ENCODE results near the gene ADAMTS6. TPM values are rescaled to one million over a fixed set of nuclear protein-coding genes. Genes with fewer than 3 reads are reported as not detected.

The ADAMTS6 gene
- total RNA-seq, 1 experiment from 2014 or later: 0.23 TPM

DNA sequence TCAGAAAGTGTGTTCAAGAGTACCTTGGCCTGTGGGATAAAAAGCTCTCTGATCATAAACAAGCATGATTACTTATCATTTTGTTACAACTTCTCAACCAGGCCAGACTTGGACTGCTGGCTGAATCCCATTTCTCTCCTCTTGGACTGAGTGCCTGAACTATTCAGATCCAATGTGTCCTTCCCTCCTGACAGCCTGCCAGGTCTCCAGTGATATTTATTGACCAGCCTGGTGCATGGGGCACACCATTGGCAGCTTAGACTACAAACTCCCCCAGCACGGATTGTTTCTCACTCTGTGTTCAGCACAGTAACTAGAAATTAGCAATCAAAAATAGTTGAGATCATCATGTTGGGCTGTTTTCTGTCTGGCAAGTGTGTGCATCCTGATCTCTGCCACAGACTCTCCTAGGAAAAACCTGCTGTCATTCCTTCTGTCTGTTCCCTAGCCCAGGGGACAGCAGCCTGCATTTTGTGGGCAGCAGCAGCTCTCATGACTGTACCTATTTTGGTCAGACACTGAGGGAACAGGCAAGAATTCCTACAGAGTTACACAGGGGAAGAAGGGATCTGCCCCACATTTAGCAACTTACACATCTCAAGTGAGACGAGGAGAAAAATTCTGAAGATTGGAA, 348.1 kb downstream of the ADAMTS6 start:
- Histone ChIP-seq H3K27me3 (replicated peaks; ENCODE audit: control insufficient read depth, insufficient read depth, low read length) (no peaks in the 10 kb centered on the region), H3K4me3 (ENCODE audit: low read depth, low read length) (no peak overlapping the region), H3K9me3 (no peaks in the 10 kb centered on the region), H3K4me1 (no peaks in the 10 kb centered on the region), H3K36me3 (ENCODE audit: control insufficient read depth, insufficient read depth, low read length) (no peaks in the 10 kb centered on the region)
- intact Hi-C loops (cut with micrococcal nuclease; ENCODE audit: unreplicated experiment): no loop called here
- no peak for DNase-seq
- no peak for TF ChIP-seq CTCF (IDR thresholded peaks at IDR 0.05; ENCODE audit: insufficient read depth in 1 of 2, low read depth in 1 of 2, low read length in 1 of 2, severe bottlenecking in 1 of 2, unreplicated experiment in 1 of 2)
- ChIA-PET CTCF (no interaction called here), POLR2A (no interaction called here)
- Mint-ChIP-seq H3K9me3 (ENCODE audit: unreplicated experiment) (no peaks in the 10 kb centered on the region), H3K4me3 (ENCODE audit: unreplicated experiment) (no peak overlapping the region), H3K27ac (ENCODE audit: unreplicated experiment) (no peak overlapping the region), H3K27me3 (ENCODE audit: insufficient read depth, unreplicated experiment) (no peaks in the 10 kb centered on the region), H3K36me3 (ENCODE audit: insufficient read depth, unreplicated experiment) (no peaks in the 10 kb centered on the region), H3K4me1 (ENCODE audit: low read depth, unreplicated experiment) (no peaks in the 10 kb centered on the region)
- BruUV-seq (replicated peaks): no TSS peak

- ChIA-PET POLR2A (no interaction called here), CTCF (no interaction called here)
- no peaks in the 10 kb centered on the region for H3K9me3 Mint-ChIP-seq (ENCODE audit: unreplicated experiment)
- no peak for TF ChIP-seq CTCF (IDR thresholded peaks at IDR 0.05; ENCODE audit: insufficient read depth in 1 of 2, low read depth in 1 of 2, low read length in 1 of 2, severe bottlenecking in 1 of 2, unreplicated experiment in 1 of 2)
- no peaks in the 10 kb centered on the region for H3K36me3 Mint-ChIP-seq (ENCODE audit: insufficient read depth, unreplicated experiment)
- H3K27me3 Mint-ChIP-seq (ENCODE audit: insufficient read depth, unreplicated experiment): no peaks in the 10 kb centered on the region
- H3K27ac Mint-ChIP-seq (ENCODE audit: unreplicated experiment): no peak overlapping the region
- Histone ChIP-seq H3K36me3 (ENCODE audit: control insufficient read depth, insufficient read depth, low read length) (no peaks in the 10 kb centered on the region), H3K9me3 (no peaks in the 10 kb centered on the region), H3K4me3 (ENCODE audit: low read depth, low read length) (no peak overlapping the region), H3K27me3 (replicated peaks; ENCODE audit: control insufficient read depth, insufficient read depth, low read length) (no peaks in the 10 kb centered on the region), H3K4me1 (no peaks in the 10 kb centered on the region)
- no TSS peak for BruUV-seq (replicated peaks)
- H3K4me3 Mint-ChIP-seq (ENCODE audit: unreplicated experiment): no peak overlapping the region
- intact Hi-C loops (cut with micrococcal nuclease; ENCODE audit: unreplicated experiment): no loop called here
- no peaks in the 10 kb centered on the region for H3K4me1 Mint-ChIP-seq (ENCODE audit: low read depth, unreplicated experiment)
- DNase-seq: no peak
Observed at GRCh38 chr5:65132386-65132785, 349.3 kb downstream of the ADAMTS6 start.

DNA sequence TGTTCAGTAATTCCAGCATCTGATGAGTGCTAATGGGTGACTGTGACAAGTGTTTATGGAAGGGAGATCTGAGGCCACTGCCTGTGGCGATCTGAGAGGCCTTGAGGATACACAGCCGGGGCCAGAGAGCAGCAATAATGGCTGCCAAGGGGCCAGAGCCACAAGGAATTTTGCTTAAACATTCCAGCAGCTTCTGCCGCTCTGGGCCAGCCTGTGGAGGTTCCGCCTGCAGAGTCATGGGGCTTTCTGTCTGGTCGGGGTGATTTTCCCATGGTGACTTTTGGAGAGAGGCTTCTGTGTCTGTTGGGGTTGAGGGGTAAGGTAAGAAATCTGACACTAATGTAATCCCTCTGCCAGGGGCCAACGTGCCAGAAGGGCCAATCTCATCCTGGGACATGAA, 353.5 kb downstream of the ADAMTS6 start:
- Mint-ChIP-seq H3K4me3 (ENCODE audit: unreplicated experiment) (no peak overlapping the region), H3K27me3 (ENCODE audit: insufficient read depth, unreplicated experiment) (no peaks in the 10 kb centered on the region), H3K4me1 (ENCODE audit: low read depth, unreplicated experiment) (no peaks in the 10 kb centered on the region), H3K27ac (ENCODE audit: unreplicated experiment) (no peak overlapping the region), H3K9me3 (ENCODE audit: unreplicated experiment) (no peaks in the 10 kb centered on the region), H3K36me3 (ENCODE audit: insufficient read depth, unreplicated experiment) (no peaks in the 10 kb centered on the region)
- Histone ChIP-seq H3K9me3 (no peaks in the 10 kb centered on the region), H3K36me3 (ENCODE audit: control insufficient read depth, insufficient read depth, low read length) (no peaks in the 10 kb centered on the region), H3K4me1 (no peaks in the 10 kb centered on the region), H3K27me3 (replicated peaks; ENCODE audit: control insufficient read depth, insufficient read depth, low read length) (no peaks in the 10 kb centered on the region), H3K4me3 (ENCODE audit: low read depth, low read length) (no peak overlapping the region)
- no peak for DNase-seq
- no peak for TF ChIP-seq CTCF (IDR thresholded peaks at IDR 0.05; ENCODE audit: insufficient read depth in 1 of 2, low read depth in 1 of 2, low read length in 1 of 2, severe bottlenecking in 1 of 2, unreplicated experiment in 1 of 2)
- POLR2A ChIA-PET: interaction anchor here (0.6 kb wide), 1 partner anchor 316 kb away, joined by 4 read pairs; no protein-coding TSS in a partner anchor
- CTCF ChIA-PET: no interaction called here
- BruUV-seq (replicated peaks): no TSS peak
- intact Hi-C loops (cut with micrococcal nuclease; ENCODE audit: unreplicated experiment): no loop called here
